ENCODE data around the gene COG5. TPM values are rescaled to one million over a fixed set of nuclear protein-coding genes. Genes with fewer than 3 reads are reported as not detected.

The COG5 gene
- total RNA-seq, 1 experiment from 2014 or later: 32.2 TPM

DNA sequence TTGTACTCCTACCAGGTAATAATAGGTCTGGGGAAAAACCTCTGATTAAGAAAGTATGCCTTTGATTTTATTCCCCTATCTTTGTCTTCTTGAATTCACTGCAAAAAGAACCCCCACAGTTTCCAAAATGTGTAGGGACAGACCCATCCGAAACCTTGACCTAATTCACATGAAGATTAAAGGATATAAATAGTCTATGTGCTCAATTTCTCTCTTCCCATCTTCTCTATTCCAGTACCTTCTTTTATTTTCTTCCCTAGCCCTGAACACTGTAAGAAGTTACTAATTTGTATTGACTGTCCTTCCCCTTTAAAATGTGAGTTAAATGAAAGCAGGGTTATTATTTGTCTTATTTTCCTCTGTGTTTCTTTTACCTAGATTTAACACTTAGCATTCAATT, 259.7 kb downstream of the COG5 start:
- no peak overlapping the region for H3K4me3 ChIP-seq (ENCODE audit: low read depth, low read length, poor library complexity, severe bottlenecking)
- H3K27ac ChIP-seq (ENCODE audit: low read depth, low read length, poor library complexity, severe bottlenecking): no peak overlapping the region
- TF ChIP-seq EZH2 (IDR thresholded peaks at IDR 0.05; ENCODE audit: borderline replicate concordance, low read depth, low read length, poor library complexity, severe bottlenecking): no peak
- TF ChIP-seq, protein P1, sequence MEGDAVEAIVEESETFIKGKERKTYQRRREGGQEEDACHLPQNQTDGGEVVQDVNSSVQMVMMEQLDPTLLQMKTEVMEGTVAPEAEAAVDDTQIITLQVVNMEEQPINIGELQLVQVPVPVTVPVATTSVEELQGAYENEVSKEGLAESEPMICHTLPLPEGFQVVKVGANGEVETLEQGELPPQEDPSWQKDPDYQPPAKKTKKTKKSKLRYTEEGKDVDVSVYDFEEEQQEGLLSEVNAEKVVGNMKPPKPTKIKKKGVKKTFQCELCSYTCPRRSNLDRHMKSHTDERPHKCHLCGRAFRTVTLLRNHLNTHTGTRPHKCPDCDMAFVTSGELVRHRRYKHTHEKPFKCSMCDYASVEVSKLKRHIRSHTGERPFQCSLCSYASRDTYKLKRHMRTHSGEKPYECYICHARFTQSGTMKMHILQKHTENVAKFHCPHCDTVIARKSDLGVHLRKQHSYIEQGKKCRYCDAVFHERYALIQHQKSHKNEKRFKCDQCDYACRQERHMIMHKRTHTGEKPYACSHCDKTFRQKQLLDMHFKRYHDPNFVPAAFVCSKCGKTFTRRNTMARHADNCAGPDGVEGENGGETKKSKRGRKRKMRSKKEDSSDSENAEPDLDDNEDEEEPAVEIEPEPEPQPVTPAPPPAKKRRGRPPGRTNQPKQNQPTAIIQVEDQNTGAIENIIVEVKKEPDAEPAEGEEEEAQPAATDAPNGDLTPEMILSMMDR (conservative IDR thresholded peaks at IDR 0.05; ENCODE audit: low read depth, low read length): no peak
- POLR2A ChIA-PET (ENCODE audit: low non-redundant PET): no interaction called here
- no peaks in the 10 kb centered on the region for H3K36me3 ChIP-seq (ENCODE audit: insufficient read depth, low read length, poor library complexity, severe bottlenecking)
- H3K27me3 ChIP-seq (replicated peaks; ENCODE audit: insufficient read depth, low read depth, low read length, poor library complexity): no peaks in the 10 kb centered on the region
- no TSS peak for BruUV-seq (replicated peaks)
- no peaks in the 10 kb centered on the region for H3K4me1 ChIP-seq (ENCODE audit: insufficient read depth, low read length, poor library complexity, severe bottlenecking)
- no peaks in the 10 kb centered on the region for H3K9me3 ChIP-seq (ENCODE audit: low read depth, low read length, poor library complexity, severe bottlenecking)
- CTCF ChIA-PET: no interaction called here
- intact Hi-C loops (cut with micrococcal nuclease; ENCODE audit: unreplicated experiment): no loop called here
- no peak for DNase-seq (ENCODE audit: low spot score)

DNA sequence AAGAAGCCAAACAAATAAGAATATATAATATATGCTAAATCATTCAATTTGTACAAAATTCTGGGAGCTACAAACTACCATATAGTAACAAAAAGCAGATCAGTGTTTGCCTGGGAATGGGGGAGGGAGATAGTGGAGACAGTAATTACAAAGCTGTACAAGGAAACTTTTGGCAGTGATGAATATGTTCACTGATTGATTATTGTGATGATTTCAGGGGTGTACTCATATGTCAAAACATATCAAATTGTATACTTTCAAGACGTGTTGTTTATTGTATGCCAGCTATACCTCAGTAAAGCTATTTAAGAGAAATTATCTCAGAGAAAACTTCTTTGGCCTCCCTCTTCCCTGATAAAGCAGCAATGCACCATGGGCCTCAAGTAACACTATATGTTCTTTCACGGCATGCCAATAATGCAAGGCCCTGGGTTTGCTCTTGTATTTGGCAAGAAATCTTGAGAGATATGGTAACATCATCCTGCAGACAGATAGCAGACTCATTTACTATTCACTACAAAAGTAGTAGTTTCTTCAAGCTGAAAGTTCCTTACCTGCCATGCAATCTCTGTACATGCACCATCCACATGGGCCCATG, 261.4 kb downstream of the COG5 start:
- no peak overlapping the region for H3K4me3 ChIP-seq (ENCODE audit: low read depth, low read length, poor library complexity, severe bottlenecking)
- H3K4me1 ChIP-seq (ENCODE audit: insufficient read depth, low read length, poor library complexity, severe bottlenecking): no peaks in the 10 kb centered on the region
- TF ChIP-seq, protein P1 (conservative IDR thresholded peaks at IDR 0.05; ENCODE audit: low read depth, low read length): no peak
- TF ChIP-seq EZH2 (IDR thresholded peaks at IDR 0.05; ENCODE audit: borderline replicate concordance, low read depth, low read length, poor library complexity, severe bottlenecking): no peak
- BruUV-seq (replicated peaks): no TSS peak
- H3K27ac ChIP-seq (ENCODE audit: low read depth, low read length, poor library complexity, severe bottlenecking): no peak overlapping the region
- H3K36me3 ChIP-seq (ENCODE audit: insufficient read depth, low read length, poor library complexity, severe bottlenecking): no peaks in the 10 kb centered on the region
- H3K9me3 ChIP-seq (ENCODE audit: low read depth, low read length, poor library complexity, severe bottlenecking): no peaks in the 10 kb centered on the region
- no peaks in the 10 kb centered on the region for H3K27me3 ChIP-seq (replicated peaks; ENCODE audit: insufficient read depth, low read depth, low read length, poor library complexity)
- CTCF ChIA-PET: no interaction called here
- POLR2A ChIA-PET (ENCODE audit: low non-redundant PET): no interaction called here
- intact Hi-C loops (cut with micrococcal nuclease; ENCODE audit: unreplicated experiment): no loop called here
- no peak for DNase-seq (ENCODE audit: low spot score)

DNA sequence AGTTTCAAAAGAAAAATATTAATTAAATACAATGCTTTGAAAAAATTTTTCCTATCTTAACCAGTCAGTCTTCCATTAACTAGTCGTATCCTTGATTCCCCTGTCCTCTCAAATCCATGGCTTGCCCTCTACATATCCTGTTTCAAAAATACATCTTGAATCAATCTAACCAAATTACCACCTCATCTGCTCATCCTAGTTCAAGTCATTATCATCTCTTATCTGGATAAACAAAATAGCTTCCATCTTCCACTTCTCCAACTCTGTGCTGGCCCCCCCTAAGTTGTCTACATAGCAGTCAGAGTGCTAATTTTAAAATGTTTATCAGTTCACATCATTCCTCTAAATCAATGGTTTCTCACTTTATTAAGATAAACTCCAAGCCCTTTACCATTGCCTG, 269.5 kb downstream of the COG5 start:
- no peak overlapping the region for H3K27ac ChIP-seq (ENCODE audit: low read depth, low read length, poor library complexity, severe bottlenecking)
- H3K4me3 ChIP-seq (ENCODE audit: low read depth, low read length, poor library complexity, severe bottlenecking): no peak overlapping the region
- no peaks in the 10 kb centered on the region for H3K9me3 ChIP-seq (ENCODE audit: low read depth, low read length, poor library complexity, severe bottlenecking)
- intact Hi-C loops (cut with micrococcal nuclease; ENCODE audit: unreplicated experiment): no loop called here
- ChIA-PET CTCF (no interaction called here), POLR2A (ENCODE audit: low non-redundant PET) (no interaction called here)
- no peaks in the 10 kb centered on the region for H3K4me1 ChIP-seq (ENCODE audit: insufficient read depth, low read length, poor library complexity, severe bottlenecking)
- no peaks in the 10 kb centered on the region for H3K27me3 ChIP-seq (replicated peaks; ENCODE audit: insufficient read depth, low read depth, low read length, poor library complexity)
- no peak for DNase-seq (ENCODE audit: low spot score)
- no TSS peak for BruUV-seq (replicated peaks)
- TF ChIP-seq, protein P1 (conservative IDR thresholded peaks at IDR 0.05; ENCODE audit: low read depth, low read length): no peak
- no peak for TF ChIP-seq EZH2 (IDR thresholded peaks at IDR 0.05; ENCODE audit: borderline replicate concordance, low read depth, low read length, poor library complexity, severe bottlenecking)
- no peaks in the 10 kb centered on the region for H3K36me3 ChIP-seq (ENCODE audit: insufficient read depth, low read length, poor library complexity, severe bottlenecking)
